NCI-H526 treated with DMSO at 0.1 percent for 48 hours (cell line): ENCODE results near the gene SETBP1.

ENCODE experiments used
- DNase-seq: peaks from one replicate; lab custom pipeline; 2025; lab: John Stamatoyannopoulos, UW

Gene SETBP1

GRCh38 chr18:44731530-44732237 lies 51.0 kb downstream of the SETBP1 start:
- peak; percentile 98 for DNase-seq

GRCh38 chr18:44732238-44732563 lies 51.5 kb downstream of the SETBP1 start:
- DNase-seq: no peak

GRCh38 chr18:44732599-44732998 lies 51.9 kb downstream of the SETBP1 start:
- DNase-seq: peak; percentile 50

GRCh38 chr18:44733069-44733753 lies 52.5 kb downstream of the SETBP1 start:
- DNase-seq: no peak

- no peak for DNase-seq
These were observed 53.2 kb downstream of the SETBP1 start for GRCh38 chr18:44733754-44734465.

GRCh38 chr18:44735096-44735495 lies 54.4 kb downstream of the SETBP1 start:
- no peak for DNase-seq

GRCh38 chr18:44736664-44737380 lies 56.1 kb downstream of the SETBP1 start:
- DNase-seq: no peak

- no peak for DNase-seq
These were observed 56.9 kb downstream of the SETBP1 start for GRCh38 chr18:44737623-44738022.

GRCh38 chr18:44740000-44740399 lies 59.3 kb downstream of the SETBP1 start:
- DNase-seq: no peak

- DNase-seq: no peak
These were observed 60.4 kb downstream of the SETBP1 start for GRCh38 chr18:44741085-44741484.

GRCh38 chr18:44741511-44741910 lies 60.8 kb downstream of the SETBP1 start:
- DNase-seq: no peak

- DNase-seq: no peak
These were observed 61.4 kb downstream of the SETBP1 start for GRCh38 chr18:44742126-44742525.

- no peak for DNase-seq
These were observed 62.1 kb downstream of the SETBP1 start for GRCh38 chr18:44742718-44743311.

- no peak for DNase-seq
These were observed 62.9 kb downstream of the SETBP1 start for GRCh38 chr18:44743631-44744030.

GRCh38 chr18:44744161-44745121 lies 63.8 kb downstream of the SETBP1 start:
- peak; percentile 46 for DNase-seq

- DNase-seq: no peak
These were observed 66.5 kb downstream of the SETBP1 start for GRCh38 chr18:44747157-44747556.

- no peak for DNase-seq
These were observed 67.9 kb downstream of the SETBP1 start for GRCh38 chr18:44748582-44748981.

- DNase-seq: no peak
These were observed 70.1 kb downstream of the SETBP1 start for GRCh38 chr18:44750774-44751173.

GRCh38 chr18:44754567-44754966 lies 73.9 kb downstream of the SETBP1 start:
- DNase-seq: no peak

- no peak for DNase-seq
These were observed 78.4 kb downstream of the SETBP1 start for GRCh38 chr18:44758861-44759631.
